ENCODE results near the gene GTF3C1. TPM values are rescaled to one million over a fixed set of nuclear protein-coding genes. Genes with fewer than 3 reads are reported as not detected.

The GTF3C1 gene
- total RNA-seq, 4 donors from 2014 or later = 118 to 257 (median 156) TPM

DNA sequence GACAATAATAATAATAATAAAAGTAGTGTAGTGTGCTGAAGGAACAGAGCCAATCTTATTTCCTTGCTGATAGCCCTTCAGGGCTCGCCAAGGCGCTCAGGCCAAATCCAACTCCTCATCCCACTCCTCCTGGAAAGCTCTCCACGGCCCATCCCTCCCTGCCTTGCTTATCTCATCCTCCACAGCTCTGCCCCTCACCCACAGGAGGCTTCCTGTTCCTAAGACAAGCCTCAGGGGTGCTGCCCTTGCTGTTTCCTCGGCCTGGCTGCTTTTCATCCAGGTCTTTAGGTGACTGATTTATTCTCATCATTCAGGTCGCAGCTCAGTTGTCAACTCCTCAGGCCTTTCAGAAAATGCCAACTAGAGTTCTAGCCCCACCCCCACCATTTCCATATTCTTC is 11.2 kb downstream of the GTF3C1 start:
- no peak for DNase-seq (ENCODE audit: low spot score in 2 of 2)
- no peak for TF ChIP-seq POLR2A (IDR thresholded peaks at IDR 0.05)
- TF ChIP-seq, protein P1, sequence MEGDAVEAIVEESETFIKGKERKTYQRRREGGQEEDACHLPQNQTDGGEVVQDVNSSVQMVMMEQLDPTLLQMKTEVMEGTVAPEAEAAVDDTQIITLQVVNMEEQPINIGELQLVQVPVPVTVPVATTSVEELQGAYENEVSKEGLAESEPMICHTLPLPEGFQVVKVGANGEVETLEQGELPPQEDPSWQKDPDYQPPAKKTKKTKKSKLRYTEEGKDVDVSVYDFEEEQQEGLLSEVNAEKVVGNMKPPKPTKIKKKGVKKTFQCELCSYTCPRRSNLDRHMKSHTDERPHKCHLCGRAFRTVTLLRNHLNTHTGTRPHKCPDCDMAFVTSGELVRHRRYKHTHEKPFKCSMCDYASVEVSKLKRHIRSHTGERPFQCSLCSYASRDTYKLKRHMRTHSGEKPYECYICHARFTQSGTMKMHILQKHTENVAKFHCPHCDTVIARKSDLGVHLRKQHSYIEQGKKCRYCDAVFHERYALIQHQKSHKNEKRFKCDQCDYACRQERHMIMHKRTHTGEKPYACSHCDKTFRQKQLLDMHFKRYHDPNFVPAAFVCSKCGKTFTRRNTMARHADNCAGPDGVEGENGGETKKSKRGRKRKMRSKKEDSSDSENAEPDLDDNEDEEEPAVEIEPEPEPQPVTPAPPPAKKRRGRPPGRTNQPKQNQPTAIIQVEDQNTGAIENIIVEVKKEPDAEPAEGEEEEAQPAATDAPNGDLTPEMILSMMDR (IDR thresholded peaks at IDR 0.05) = no peak
- 71 to 72% methylated on average over 5 of the region's 5 CpGs for WGBS, 2 donors
- no peak overlapping the region for H3K4me3 ChIP-seq (ENCODE audit: low read depth, poor library complexity, severe bottlenecking)
- intact Hi-C loops (cut with DNase I; ENCODE audit: low total_unique reads) = no loop called here

DNA sequence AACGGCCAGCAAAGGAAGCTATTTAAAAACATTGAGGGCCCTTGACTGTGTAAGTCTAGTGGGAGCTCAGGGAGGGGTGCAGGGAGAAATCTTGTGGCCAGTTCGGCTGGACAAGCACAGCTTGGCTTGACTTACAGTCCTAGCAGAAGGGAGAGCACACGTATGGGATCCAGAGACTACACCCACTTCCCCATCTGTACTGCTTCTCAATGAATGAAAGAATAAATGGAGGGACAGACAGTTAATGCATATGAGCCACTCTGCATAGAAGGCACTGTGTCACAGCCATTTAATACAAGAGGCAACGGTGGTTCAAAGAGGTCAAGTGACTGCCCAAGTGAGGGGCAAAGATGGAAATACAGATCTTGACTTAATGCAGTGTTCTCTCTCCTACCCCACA is 15.5 kb downstream of the GTF3C1 start:
- TF ChIP-seq, protein P1 (IDR thresholded peaks at IDR 0.05) = no peak
- TF ChIP-seq POLR2A (IDR thresholded peaks at IDR 0.05) = no peak
- DNase-seq (ENCODE audit: low spot score in 2 of 2) = no peak
- H3K4me3 ChIP-seq (ENCODE audit: low read depth, poor library complexity, severe bottlenecking) = no peak overlapping the region
- WGBS, 2 donors = 89 to 90% methylated on average over 4 of the region's 4 CpGs
- intact Hi-C loops (cut with DNase I; ENCODE audit: low total_unique reads) = no loop called here

DNA sequence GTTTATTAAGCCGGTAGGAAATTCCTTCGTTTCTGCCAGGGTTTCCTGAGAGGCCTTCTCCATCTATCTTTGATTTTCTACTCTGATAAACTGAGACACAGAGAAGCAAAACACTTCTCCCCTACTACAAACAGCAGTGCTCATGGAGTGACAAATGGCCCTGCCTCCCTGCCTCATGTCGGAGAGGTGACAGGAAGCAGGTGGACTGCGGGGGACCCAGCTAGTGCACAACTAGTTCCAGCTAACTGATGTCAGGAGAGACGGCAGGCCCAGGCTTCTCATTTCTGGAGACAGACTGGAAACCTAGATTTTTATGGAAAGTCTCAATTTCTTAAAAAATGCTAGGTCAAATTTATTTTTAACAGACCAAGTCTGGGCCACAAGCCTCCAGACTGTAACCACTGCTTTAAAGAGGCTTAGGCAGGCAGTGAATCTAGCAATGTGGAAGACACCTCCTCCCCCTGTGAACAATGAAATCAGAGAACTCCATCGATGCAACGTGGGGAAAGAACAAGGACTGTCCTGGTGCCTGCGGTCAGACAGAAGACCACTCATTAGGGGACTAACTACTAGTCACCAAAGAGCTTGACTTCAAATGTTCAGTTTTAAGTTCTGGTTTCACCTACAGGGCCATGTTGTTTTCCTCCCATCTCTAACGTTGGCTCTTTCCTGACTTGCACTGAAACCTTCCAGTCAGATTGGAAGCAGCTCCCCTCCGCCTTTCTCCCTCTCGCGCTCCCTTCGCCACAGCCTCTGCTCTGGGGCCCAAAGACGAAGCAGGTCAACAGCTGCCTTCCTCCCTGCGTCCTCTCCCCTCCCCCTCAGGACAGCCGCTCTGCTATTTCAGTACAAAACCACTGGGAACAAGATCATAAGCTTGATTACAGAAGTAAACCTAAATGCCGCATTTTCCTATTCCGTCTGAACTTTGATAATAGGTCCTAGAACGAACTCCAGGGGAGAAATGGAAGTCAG is 17.6 kb downstream of the GTF3C1 start:
- TF ChIP-seq, protein P1 (IDR thresholded peaks at IDR 0.05) = no peak
- DNase-seq (ENCODE audit: low spot score in 2 of 2) = no peak
- intact Hi-C loops (cut with DNase I; ENCODE audit: low total_unique reads) = no loop called here
- WGBS, 2 donors = 85 to 86% methylated on average over 19 of the region's 19 CpGs
- H3K4me3 ChIP-seq (ENCODE audit: low read depth, poor library complexity, severe bottlenecking) = no peak overlapping the region

DNA sequence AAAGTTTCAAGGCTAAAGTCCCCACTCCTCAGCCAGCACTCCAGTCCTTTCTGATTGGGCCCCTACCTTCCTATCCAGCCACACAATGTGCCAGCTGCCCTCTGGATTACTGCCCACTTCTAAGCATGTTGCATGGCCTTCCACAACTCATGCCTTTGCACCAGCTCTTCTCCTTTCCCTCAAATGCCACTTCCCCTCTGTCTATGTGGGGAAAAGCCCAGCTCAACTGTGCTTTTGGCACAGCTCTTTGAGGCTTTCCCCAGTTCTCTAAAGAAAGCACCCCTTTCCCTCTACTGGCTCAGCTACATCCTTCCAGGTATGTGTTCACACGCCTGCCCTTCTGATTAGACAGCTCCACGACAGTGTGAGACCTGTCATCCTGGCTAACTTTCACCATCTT is 18.5 kb downstream of the GTF3C1 start:
- H3K4me3 ChIP-seq (ENCODE audit: low read depth, poor library complexity, severe bottlenecking) = no peak overlapping the region
- intact Hi-C loops (cut with DNase I; ENCODE audit: low total_unique reads) = no loop called here
- no peak for DNase-seq (ENCODE audit: low spot score in 2 of 2)
- WGBS, 2 donors = 77 to 87% methylated on average over 2 of the region's 2 CpGs
- TF ChIP-seq, protein P1 (IDR thresholded peaks at IDR 0.05) = no peak
- no peak for TF ChIP-seq POLR2A (IDR thresholded peaks at IDR 0.05)

DNA sequence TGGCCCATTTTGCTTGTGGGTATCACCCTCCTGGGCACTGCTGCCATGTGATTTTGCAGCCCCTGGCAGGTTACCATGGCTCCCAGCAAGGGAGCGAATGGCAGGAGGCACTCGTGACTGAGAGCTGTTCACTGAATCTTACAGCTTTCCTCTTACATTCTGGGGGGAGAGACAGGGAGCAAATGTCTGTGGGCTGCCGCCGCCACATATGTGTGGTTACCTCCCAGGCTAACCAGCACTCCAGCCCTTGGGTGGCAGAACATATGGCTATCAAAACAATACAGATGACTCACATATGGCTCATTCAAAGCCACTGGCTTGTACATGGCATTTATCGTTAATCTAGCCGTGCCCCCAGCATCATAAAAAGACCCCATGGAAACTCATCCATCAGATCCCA is 19.8 kb downstream of the GTF3C1 start:
- intact Hi-C loops (cut with DNase I; ENCODE audit: low total_unique reads) = no loop called here
- no peak for DNase-seq (ENCODE audit: low spot score in 2 of 2)
- TF ChIP-seq, protein P1 (IDR thresholded peaks at IDR 0.05) = no peak
- no peak for TF ChIP-seq POLR2A (IDR thresholded peaks at IDR 0.05)
- H3K4me3 ChIP-seq (ENCODE audit: low read depth, poor library complexity, severe bottlenecking) = no peak overlapping the region
- 80 to 82% methylated on average over 6 of the region's 6 CpGs for WGBS, 2 donors
